Stimulated activated CD4-positive, alpha-beta T cell treated with anti-CD3 and anti-CD28 coated beads, TNF-alpha, amount 100 ng/mL, for 48 hours (primary cell): ENCODE results near the gene CASK.

Experiments
- DNase-seq, 3 donors: peaks; one replicate each; pipeline ENCODE4 v3.0.0-alpha.2; 2020; ENCODE audit warnings: low read depth in 3 of 3

The CASK gene, protein sequence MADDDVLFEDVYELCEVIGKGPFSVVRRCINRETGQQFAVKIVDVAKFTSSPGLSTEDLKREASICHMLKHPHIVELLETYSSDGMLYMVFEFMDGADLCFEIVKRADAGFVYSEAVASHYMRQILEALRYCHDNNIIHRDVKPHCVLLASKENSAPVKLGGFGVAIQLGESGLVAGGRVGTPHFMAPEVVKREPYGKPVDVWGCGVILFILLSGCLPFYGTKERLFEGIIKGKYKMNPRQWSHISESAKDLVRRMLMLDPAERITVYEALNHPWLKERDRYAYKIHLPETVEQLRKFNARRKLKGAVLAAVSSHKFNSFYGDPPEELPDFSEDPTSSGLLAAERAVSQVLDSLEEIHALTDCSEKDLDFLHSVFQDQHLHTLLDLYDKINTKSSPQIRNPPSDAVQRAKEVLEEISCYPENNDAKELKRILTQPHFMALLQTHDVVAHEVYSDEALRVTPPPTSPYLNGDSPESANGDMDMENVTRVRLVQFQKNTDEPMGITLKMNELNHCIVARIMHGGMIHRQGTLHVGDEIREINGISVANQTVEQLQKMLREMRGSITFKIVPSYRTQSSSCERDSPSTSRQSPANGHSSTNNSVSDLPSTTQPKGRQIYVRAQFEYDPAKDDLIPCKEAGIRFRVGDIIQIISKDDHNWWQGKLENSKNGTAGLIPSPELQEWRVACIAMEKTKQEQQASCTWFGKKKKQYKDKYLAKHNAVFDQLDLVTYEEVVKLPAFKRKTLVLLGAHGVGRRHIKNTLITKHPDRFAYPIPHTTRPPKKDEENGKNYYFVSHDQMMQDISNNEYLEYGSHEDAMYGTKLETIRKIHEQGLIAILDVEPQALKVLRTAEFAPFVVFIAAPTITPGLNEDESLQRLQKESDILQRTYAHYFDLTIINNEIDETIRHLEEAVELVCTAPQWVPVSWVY

DNA sequence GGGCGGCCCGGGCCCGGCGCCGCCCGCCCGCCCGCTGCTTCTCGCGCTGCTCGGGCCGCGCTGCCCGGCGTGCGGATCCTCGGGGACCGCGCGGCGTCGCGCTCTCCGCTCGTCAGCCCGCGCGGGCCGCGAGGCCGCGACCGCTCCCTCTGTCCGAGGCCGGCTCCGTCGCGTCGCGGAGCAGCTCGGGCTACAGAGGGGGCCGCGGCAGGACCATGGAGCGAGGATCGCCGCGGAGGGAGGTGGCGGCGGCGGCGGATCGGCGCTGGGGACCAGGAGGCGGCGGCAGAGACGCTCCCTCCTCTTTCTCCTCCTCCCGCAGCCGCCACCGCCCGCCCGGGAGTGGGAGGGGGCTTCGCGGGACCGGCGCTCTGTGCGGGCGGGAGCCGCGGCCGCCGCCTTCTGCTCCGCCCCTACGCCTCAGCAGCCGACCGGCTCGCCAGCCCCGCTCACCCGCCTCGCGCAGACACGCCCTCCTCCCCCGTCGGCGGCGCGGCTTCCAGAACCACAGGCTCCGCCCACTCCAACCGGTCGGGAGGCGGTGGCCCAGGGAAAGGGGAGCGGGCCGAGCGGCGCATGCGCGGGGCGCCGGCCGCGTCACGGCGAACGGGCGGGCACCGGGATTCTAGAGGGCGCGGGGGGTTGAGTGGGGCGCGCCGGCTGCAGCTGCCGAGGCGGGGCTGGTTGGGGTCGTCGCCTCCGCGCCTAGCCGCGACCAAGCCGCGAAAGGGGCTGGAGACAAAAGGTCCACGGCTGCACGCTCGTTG, at the start of gene CASK:
CASK (minus strand) TSS at position 344 of the 767 bp plus-strand sequence. CDS start 566 bp downstream, outside the sequence.
- DNase-seq = peak; percentile 76 to 82 (median 77)

DNA sequence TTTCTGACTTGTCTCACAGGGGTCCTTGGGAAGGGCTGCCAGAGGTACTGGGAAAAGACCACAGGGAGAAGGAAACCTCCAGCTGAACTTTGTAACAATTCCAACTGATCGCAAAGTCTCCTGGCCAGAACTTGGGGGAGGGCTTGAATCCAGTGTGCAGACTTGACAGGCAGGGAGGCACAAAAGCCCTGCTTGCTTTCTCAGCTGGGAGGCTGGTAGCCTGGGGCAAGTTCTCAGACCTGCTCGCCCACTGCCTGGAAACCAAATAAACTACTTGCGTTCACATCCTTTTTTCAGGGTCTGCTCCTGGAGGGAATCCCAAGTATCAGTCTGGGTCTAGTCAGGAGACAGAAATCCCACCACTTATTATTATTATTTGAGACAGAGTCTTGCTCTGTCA, 48.0 kb upstream of the CASK start:
- no peak for DNase-seq

DNA sequence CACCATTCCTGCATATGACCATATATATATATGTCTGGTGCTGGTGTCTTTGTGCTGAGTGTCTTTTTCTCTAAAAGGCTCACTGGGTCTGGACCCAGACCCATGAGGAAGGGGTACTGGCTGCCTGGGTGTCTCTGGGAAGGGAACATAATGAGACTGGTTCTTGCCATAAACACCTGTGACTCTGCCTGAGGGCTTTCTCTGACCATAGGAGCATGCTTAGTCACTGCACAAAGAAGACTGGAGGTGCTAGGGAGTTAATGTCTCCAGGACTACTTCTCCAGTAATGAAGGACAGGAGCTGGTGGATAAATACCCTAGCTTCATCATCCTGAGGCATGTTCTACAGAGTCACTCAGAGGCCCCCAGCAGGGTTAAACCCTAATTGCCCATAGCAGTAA, 47.1 kb upstream of the CASK start:
- DNase-seq = no peak

DNA sequence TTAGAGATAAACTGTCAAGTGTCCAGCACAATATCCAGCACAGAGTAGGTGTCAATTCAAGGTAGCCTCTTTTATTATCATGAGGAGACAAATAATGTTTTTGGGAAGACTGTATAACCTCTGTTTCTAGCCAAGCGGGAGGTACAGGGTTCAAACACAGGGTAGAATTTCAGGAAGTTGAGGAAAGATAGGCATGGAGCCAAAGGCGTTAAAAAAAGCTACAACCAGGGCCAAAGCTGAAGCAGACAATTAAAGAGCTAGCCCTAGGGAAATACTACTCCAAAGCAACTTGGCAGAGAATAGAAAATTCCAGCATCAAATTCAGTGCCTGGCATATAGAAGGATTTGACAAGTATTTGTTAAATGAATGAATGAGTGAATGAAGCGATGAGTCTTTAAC, 40.0 kb upstream of the CASK start:
- DNase-seq = no peak

DNA sequence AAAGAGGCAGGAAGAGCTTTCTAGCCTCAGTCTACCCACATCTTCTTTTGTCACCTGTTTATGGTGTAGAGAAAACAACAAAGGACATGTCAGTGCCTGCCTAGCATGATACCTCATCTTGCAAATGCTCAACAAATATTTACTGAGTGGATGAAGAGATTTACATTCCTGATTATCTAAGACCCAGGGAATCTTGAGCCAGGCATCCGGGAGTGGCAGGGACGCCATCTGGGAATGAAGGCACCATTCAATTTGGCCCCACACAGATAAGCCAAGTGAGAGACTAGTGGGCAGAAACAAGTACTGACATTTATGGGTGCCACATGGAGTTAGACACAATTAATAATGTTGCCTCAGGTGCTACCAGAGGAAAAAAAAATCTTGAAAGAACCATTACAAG, 36.8 kb upstream of the CASK start:
- DNase-seq = no peak

DNA sequence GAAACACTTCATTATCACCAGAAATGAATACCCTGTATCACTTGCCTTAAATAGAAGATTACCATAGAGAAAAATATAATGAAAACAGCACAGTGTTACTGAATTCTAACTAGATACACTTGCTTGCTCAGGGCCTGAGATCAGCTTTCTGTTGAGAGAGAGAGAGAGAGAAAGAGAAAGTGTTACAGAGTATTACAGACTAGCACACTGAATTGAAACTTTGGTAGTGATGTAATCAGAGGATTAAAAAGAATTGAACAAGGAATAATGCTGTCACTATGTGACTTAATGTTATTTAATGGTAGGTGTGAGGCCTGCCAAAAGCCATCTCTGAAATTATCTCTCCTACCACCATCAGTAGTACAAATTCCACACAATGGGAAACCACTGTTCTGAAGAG, 35.5 kb upstream of the CASK start:
- DNase-seq = no peak

DNA sequence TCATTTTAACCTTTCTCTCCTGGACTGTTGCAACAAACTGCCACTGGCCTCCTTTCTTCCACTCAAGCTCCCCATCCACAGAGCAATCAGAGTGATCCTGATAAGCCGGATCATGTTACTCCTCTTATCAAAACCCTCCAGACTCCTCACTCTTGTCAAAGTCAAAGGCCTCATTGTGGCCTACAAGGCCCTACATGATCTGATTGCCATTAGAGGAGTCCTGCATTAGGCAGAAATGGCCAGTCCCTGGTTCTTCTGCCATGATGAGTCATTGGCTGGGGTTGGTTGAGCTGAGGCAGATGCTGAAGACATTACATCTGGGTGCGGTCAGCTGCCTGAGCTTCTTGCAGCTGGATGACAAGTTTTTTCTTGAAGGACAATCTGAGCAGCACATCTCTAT, 32.7 kb upstream of the CASK start:
- no peak for DNase-seq

DNA sequence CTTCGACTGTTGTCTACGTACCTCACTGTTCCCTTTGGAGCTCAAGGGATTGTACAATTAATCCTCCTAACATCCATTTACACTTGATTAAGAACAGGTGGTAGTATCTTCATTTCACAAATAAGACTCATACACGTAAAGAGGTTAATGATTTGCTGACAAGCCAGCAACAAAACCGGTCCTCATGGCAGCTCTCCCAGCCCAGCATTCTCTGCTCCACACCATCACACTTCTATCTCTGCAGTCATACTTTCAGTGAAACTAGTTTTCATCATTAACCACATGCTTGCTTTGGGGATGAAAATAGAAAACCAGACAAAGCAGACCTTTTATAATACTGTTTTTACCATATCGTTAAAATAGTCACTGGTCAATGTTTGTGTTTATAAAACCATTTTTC, 28.7 kb upstream of the CASK start:
- DNase-seq = no peak

DNA sequence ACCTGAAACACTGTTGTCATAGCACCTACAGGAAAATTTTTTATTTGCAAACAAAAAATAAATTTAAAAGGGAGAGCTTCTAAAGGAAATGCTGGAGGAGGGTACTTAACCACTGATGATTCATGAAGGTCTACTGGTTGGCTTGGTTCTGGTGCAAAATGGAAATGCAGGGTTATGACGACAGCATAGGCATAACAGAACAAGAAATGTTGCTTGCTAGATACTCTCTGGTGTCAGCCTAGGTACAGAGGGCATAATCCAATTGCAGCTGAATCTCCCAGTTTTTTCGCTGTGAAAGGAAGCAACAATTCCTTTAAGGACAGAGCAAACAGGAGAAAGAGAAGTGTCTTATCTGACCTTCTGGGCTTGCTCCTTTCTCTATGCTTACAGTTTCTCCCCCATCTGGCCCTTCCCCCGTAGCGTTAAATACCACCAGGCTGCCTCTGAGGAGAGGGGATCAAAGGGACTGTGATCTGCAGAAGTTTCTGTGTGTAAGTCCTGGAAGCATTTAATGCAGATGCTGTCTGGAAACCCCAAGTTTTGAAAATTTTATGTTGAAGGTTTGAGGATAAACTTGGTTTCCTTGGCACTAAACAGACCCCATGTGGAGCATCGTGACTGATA, 23.7 kb upstream of the CASK start:
- no peak for DNase-seq

DNA sequence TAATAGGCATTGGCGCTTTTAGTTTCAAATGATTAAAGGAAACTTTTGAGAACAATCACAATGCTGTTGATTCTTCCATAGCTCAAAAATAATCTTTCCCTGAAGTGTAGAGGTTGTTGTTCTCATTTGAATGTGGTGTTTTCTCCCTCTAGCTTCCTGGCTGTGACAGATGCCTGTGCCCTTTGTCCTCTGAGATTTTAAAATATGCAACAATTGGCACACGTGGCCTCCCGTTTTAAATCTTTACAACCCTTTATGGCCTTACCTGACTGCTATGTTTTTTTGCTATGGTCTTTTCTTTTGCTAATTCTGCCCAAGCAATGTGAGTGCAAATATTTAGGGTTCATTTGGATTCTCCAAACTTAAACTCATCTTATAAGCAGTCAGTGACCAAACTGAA, 22.9 kb upstream of the CASK start:
- DNase-seq = no peak

DNA sequence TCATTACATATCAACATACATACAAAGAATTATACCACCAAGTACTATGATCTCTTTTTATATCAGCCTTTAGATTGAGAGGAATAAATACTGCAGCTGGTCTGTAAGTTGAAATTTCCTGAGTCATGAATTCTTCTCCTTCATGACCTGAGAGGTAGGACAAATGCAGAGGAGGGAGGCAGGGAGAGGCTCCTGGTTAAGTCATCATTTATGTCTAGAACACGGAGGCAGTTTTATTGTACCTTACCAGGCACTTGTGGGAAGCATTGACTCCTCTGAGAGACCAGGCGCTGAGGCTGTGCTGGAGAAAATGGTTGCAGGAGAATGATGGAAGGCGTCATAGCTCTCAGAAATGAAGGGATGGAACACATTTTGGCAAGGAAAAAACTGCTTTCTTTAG, 12.5 kb upstream of the CASK start:
- DNase-seq = no peak

DNA sequence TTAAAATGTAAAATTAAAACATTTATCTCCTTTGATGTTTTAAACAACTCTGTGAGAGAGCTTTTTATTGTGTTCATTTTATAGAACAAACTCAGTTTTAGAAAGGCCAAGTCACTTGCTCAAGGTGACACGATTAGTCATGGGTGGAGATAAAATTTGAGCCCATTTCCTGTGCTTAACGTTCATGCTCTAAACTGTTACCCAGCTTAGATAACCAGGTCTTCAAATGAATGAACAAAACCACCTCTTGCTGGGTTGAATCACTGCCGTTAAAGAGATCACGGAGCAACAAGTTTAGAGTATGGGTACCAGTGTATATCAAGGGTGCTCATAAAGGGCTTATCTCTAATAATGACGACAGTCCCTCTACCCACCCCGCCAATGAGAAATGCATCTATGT, 10.2 kb upstream of the CASK start:
- DNase-seq = no peak

DNA sequence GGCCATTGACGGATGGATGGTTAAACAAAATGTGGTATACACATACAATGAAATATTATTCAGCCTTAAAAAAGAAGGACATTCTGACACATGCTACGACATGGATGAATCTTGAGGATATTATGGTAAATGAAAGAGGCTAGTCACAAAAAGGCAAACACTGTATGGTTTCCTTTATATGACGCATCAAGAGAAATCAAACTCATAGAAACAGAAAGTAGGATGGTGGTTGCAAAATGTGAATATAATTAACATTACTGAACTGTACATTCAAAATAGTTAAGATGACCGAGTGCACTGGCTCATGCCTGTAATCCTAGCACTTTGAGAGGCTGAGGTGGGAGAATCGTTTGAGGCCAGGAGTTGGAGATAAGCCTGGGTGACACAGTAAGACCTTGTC, 9.5 kb upstream of the CASK start:
- no peak for DNase-seq

DNA sequence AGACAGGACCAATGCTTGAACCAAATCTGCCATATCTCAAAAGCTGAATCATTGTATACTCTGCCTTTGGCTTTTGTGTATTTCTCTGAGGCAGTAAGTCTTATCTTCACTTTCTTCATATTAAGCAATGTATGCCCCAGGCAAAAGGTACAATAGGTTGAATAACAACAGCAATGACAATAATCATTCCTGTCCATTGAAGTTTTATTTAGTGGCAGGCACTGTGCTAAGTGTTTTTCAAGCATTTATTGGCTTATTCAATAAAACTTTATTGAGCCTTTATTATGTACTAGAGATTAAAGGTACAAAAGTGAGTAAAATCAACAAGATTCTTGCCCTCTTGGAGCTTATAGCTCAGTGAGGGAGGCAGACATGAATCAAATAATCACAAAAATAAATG, 8.2 kb upstream of the CASK start:
- no peak for DNase-seq

DNA sequence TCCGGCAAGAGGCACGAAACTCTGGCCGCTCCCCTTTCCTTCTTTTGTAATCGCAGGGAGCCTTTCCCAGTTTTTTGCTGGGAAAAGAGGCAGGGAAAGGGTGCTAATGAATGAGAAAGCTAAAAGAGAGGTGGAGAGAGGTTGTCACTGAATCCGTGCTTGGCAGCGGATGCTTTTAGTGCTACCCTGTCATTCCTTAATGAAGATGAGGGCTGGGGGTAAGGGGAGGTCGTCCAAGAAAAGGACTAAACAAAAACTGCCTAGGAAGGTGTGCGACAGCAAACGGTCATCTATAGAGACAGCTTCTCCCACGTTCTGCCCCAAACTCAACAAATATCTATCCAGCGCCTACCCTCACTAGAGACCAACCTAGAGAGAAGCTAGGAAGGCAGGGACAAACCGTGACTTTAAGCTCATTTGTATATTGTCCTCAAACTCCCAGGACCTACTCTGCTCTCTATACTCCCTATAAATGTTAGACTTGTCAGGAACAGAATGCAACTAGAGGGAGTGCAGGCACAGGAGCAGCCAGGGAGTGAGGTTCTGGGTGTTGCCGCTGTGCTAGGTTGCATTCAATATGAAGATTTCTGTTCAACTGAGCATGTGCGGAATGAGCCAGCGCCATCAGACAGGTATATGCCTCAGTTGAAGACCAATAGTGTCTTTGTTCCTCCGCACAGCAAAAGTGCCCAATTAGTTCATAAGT, 777 bp upstream of the CASK start:
- DNase-seq = no peak

DNA sequence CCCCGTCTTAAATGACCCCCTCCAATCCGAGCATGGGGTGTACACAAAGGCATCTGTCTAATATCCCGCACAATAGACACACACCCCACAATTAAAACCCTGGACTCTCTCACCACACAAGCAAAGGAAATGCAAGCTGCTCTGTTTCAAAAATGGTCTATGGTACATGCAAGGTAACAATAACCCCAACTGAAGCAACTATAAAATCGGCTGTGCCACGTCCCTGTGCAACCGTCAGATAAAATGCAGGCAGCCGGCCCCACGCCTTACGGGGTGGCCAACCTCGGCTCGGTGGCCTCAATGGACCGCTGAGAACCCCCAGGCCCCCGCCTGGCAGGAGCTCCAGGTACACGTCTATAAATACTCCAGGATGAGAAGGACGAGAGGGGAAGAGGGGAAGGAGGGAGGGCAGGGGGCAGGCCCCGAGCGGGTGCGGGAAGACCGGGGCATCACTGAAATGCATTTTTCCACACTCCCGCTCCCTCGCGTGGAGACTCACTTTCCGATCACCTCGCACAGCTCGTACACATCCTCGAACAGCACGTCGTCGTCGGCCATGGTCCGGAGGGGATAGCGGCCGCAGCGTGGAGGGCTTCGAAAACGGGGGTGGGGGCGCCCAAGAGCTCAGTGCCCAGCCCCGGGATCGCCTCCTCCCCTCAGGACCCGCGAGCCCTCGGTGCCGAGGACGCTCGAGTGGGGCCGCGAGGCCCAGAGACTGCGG, 763 bp downstream of the CASK start:
- DNase-seq = no peak

DNA sequence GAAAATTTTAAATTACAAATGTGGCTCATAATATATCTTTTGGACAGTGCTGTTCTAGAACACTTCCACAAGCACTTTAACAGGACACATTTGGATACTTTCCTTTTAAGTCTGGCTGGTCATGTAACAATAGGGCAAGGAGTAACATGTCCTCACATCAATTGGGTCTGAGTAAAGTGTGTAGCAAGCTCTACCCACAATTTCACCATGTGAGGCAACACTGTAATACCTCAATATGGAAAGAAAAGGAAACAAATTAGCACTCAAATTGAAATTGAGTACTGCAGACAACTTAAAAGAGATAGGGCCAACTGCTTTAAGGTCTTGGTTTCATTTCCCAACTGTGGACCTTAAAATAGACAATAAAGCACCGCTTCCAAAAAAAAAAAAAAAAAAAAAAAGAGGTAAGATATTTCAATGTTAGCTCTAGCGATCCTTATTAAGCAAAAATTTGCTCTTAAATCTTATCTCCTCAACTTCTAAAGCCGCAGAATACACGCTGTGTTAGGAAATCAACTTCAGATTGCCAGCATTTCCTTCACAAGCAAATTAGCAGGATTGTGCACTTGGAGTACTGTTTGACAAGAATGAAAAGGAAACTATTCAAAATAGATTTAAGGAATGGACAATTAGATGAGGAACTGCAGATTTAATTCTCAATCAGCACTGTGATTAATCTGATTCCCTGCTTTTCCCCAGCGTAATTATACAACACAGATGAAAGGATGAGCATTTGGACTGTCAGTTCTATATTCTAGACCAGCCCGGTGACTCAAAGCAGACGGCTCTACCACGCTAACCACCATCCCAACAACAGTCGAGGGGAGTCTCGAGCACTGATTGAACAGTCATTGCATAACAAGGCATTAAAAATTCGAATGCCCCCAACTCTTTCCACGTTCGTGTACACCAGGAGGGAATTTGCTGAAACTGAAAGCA, 1.6 kb downstream of the CASK start:
- DNase-seq = no peak

DNA sequence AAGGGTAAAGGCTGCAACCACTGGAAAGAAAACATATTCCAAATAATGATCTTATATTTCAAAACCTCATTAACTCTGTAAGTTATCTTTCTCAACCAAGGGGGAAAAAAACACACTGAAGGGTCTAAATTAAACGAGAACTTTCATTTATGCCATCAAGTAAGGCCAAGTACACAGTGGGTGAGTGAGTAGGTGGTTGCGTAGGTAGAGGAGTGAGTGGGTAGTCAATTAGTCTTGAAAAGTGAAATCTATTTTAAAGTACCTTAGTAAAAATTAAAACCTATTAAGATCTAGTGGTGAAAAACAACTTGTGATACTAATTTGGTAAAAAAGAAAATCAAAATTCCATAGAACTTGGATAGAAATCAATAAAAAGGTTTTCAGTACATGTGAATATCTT, 3.5 kb downstream of the CASK start:
- no peak for DNase-seq

DNA sequence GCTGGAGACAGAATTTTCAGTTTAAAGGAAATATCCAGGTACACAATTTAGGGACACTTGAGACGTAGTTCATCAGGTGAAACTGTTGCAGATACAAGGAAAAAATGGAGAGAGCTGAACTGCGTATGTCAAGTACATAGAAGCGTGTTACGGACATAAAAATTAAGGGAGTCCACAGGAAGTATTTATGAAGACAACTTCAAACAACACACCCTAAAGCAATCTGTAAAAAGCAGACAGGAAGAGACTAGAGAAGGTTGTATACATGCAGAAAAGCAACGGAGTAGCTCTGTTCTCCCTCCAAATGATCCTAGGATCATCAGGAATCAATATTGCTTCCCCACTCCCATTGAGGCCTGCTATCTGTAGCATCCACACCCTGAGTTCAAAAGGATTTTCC, 5.8 kb downstream of the CASK start:
- DNase-seq = no peak
